ENCODE data around the gene NRGN. TPM values are rescaled to one million over a fixed set of nuclear protein-coding genes. Genes with fewer than 3 reads are reported as not detected.
"Not testable (repeated sequence)": the region's sequence is repeated elsewhere in the genome, so short reads cannot be mapped to it uniquely, and the experiment has no call there.

The NRGN gene
- total and polyA plus RNA-seq, 10 donors = 12.7 to 61.2 (median 33.9) TPM

DNA sequence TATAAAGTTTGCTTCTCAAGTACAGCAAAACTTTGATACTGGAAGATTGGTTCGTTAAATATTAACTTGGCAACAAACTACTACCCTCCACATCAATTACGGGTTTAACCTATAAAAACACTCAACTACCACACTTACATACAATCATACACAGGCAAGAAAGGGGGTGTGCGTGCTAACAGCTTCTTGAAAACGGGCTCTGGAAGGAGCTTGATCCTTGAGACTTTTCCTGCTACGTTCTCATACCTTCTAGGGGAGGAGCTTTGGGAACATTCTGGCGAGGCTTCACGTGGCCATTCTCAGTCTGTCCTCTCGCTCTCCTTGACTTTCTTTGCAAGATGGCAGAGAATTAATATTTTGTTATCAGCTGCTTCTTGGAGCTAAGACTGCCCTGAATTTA, 29.2 kb downstream of the NRGN start:
- TF ChIP-seq POLR2AphosphoS5 (IDR thresholded peaks at IDR 0.05) (no peak), POLR2A (IDR thresholded peaks at IDR 0.05) (no peak)
- TF ChIP-seq, protein P1, sequence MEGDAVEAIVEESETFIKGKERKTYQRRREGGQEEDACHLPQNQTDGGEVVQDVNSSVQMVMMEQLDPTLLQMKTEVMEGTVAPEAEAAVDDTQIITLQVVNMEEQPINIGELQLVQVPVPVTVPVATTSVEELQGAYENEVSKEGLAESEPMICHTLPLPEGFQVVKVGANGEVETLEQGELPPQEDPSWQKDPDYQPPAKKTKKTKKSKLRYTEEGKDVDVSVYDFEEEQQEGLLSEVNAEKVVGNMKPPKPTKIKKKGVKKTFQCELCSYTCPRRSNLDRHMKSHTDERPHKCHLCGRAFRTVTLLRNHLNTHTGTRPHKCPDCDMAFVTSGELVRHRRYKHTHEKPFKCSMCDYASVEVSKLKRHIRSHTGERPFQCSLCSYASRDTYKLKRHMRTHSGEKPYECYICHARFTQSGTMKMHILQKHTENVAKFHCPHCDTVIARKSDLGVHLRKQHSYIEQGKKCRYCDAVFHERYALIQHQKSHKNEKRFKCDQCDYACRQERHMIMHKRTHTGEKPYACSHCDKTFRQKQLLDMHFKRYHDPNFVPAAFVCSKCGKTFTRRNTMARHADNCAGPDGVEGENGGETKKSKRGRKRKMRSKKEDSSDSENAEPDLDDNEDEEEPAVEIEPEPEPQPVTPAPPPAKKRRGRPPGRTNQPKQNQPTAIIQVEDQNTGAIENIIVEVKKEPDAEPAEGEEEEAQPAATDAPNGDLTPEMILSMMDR (IDR thresholded peaks at IDR 0.05 in 8 of 11, conservative IDR thresholded peaks at IDR 0.05 in 3 of 11) = no peak
- WGBS, 5 donors = 86 to 93% (median 92%) methylated on average over 8 of the region's 8 CpGs
- peaks cover 0 to under 1% (median 0%) of the 10 kb centered on the region in 6 donors for H3K4me1 ChIP-seq
- no peak for DNase-seq
- no peak overlapping the region for H3K27ac ChIP-seq
- intact Hi-C loops (cut with DNase I; ENCODE audit: low total_unique reads) = no loop called here
- no peak overlapping the region for H3K4me3 ChIP-seq
- H3K9me3 ChIP-seq = no peaks in the 10 kb centered on the region
- no peaks in the 10 kb centered on the region for H3K27me3 ChIP-seq (replicated peaks in 1 of 7)
- peaks cover 0 to 75% (median 29%) of the 10 kb centered on the region in 6 donors for H3K36me3 ChIP-seq

DNA sequence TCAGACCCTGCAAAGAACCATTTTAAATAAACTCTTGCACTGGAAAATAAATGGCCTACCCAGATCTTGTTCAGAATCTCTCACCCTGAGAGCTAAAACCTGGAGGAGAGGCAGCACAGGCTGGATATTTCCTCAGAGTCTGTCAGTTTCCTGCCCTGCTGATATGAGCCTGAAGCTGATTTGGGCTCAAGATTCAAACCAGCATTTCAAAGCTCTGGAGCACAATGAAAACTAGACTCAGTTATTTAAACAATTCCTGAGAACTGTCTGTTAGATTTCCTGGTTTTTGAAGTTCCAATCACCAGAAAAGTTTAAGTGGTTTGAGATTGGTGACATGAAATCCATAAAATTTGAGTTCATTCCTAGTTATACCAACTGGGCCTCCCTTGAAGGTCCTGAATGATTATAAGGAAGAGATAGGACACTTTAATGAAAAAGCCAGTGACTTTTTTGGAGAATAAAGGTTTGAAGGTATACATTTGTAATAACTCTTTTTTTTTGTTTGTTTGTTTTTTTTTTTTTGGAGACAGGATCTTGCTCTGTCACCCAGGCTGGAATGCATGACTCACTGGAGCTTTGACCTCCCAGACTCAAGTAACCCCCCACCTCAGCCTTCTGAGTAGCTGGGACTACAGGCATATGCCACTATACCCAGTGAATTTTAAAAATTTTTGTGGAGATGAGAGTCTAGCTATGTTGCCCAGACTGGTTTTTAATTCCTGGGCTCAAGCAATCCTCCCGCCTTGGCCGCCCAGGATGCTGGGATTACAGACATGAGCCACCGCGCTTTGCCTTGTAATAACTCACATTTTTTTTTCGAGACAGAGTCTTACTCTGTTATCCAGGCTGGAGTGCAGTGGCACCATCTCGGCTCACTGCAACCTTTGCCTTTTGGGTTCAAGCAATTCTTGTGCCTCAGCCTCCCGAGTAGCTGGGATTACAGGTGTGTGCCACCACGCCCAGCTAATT, 30.3 kb downstream of the NRGN start:
- no peaks in the 10 kb centered on the region for H3K27me3 ChIP-seq (replicated peaks in 1 of 7)
- H3K4me1 ChIP-seq = no peaks in the 10 kb centered on the region
- WGBS, 5 donors = 96 to 99% (median 97%) methylated on average over 8 of the region's 8 CpGs
- H3K4me3 ChIP-seq = no peak overlapping the region
- no peaks in the 10 kb centered on the region for H3K9me3 ChIP-seq
- H3K27ac ChIP-seq = no peak overlapping the region
- intact Hi-C loops (cut with DNase I; ENCODE audit: low total_unique reads) = no loop called here
- no peak for DNase-seq
- H3K36me3 ChIP-seq = peaks cover 0 to 81% (median 29%) of the 10 kb centered on the region in 6 donors
- TF ChIP-seq, protein P1 (IDR thresholded peaks at IDR 0.05 in 8 of 11, conservative IDR thresholded peaks at IDR 0.05 in 3 of 11) = no peak
- TF ChIP-seq POLR2AphosphoS5 (IDR thresholded peaks at IDR 0.05) (no peak), POLR2A (IDR thresholded peaks at IDR 0.05) (no peak)

GRCh38 chr11:124770959-124771358, 31.2 kb downstream of the NRGN start:
- intact Hi-C loops (cut with DNase I; ENCODE audit: low total_unique reads); H3K27ac ChIP-seq; H3K4me1 ChIP-seq; H3K4me3 ChIP-seq; DNase-seq; H3K9me3 ChIP-seq; H3K27me3 ChIP-seq (replicated peaks in 1 of 7): not testable (repeated sequence)
- WGBS, 5 donors = 94 to 98% (median 97%) methylated on average over 6 of the region's 6 CpGs
- H3K36me3 ChIP-seq = peaks cover 0 to 81% (median 29%) of the 10 kb centered on the region in 6 donors

DNA sequence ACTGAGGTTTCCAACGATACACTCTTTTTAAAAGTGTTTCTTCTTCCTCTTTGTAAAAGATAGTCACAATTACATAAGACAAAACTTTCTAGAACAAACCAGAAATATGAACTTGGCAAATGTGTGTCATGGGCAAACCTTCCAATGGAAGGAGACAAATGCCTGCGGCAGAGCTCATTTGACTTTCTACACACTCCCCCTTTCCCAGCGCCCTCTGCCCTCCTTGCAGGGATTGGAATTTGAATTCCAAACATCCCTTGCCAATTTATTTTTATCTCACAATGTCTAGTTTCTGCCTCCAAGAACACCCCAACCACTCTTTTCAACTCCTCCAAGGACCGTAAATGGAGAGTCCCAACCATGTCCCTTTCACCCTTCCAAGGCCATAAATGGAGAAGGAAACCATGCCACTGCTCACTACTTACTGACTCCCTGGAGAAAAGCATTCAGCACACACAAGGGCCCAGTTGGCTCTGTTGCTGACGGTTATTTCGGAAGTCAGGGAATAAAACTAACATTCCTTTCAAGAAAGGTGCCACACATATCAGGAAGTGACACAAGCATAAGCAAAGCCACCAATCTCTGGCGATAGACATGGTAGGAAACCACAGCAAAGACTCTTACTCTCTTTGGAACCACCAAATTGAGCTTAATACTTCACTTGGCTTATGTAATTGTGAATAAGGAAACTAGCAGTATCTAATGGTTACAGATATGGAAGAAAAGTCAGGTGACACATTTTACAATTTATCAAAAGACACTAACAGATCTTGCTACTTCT, 37.3 kb downstream of the NRGN start:
- Histone ChIP-seq H3K27ac (no peak overlapping the region), H3K4me3 (no peak overlapping the region), H3K27me3 (replicated peaks in 1 of 7) (no peaks in the 10 kb centered on the region), H3K4me1 (peaks cover 0 to 11% (median 0%) of the 10 kb centered on the region in 6 donors), H3K36me3 (peaks cover 0 to 34% (median 8%) of the 10 kb centered on the region in 6 donors), H3K9me3 (no peaks in the 10 kb centered on the region)
- 72 to 82% (median 76%) methylated on average over 7 of the region's 7 CpGs for WGBS, 5 donors
- intact Hi-C loops (cut with DNase I; ENCODE audit: low total_unique reads) = no loop called here
- DNase-seq = no peak
- no peak for TF ChIP-seq POLR2AphosphoS5 (IDR thresholded peaks at IDR 0.05)
- TF ChIP-seq POLR2A (IDR thresholded peaks at IDR 0.05) = no peak
- TF ChIP-seq, protein P1 (IDR thresholded peaks at IDR 0.05 in 8 of 11, conservative IDR thresholded peaks at IDR 0.05 in 3 of 11) = no peak
